Esophagus squamous epithelium (tissue), 5 donors: ENCODE data around the gene ATAT1. TPM values are rescaled to one million over a fixed set of nuclear protein-coding genes. Genes with fewer than 3 reads are reported as not detected.

Source experiments
- DNase-seq: peaks from one replicate; lab custom pipeline; 2025; lab: John Stamatoyannopoulos, UW
- H3K27ac ChIP-seq, 4 donors: fragments of 200-600 bp; sonication (generic); one replicate each; pipeline ENCODE4 v1.5.1; 2016 to 2019; ENCODE audit warnings: mild to moderate bottlenecking in 1 of 4
- H3K27me3 ChIP-seq, 4 donors: fragments of 200-600 bp; sonication (generic); 1 replicate in 3 of 4; 2 replicates in 1 of 4; pipeline versions ENCODE4 v1.5.1 to v1.6.0; 2017 to 2021; ENCODE audit warnings: antibody characterized with exemption in 1 of 4
- H3K36me3 ChIP-seq, 3 donors: fragments of 200-600 bp; sonication (generic); one replicate each; pipeline ENCODE4 v1.5.1; 2016 to 2019
- H3K4me1 ChIP-seq, 3 donors: fragments of 200-600 bp; sonication (generic); one replicate each; pipeline ENCODE4 v1.5.1; 2017 to 2019
- H3K4me3 ChIP-seq, 4 donors: fragments of 200-600 bp; sonication (generic); 1 replicate in 3 of 4; 2 replicates in 1 of 4; pipeline ENCODE4 v1.5.1; 2016 to 2019; ENCODE audit warnings: mild to moderate bottlenecking in 2 of 4, moderate library complexity in 1 of 4
- H3K9me3 ChIP-seq, 3 donors: fragments of 200-600 bp; sonication (generic); one replicate each; pipeline ENCODE4 v1.5.1; 2016 to 2019
- POLR2A ChIP-seq, 4 donors: fragments of 450-650 bp; IDR thresholded peaks; one replicate each; pipeline ENCODE4 v1.6.1; 2017; ENCODE audit warnings: antibody characterized with exemption in 4 of 4, mild to moderate bottlenecking in 4 of 4, moderate library complexity in 3 of 4
- WGBS, 2 donors: methylation state at CpG; one replicate each; pipeline ENCODE4 v1.1.5; 2018; 5-methylcytosine and 5-hydroxymethylcytosine counted together
- intact Hi-C: fragments of 100-400 bp; cut with DNase I; formaldehyde crosslinking; loops from one replicate; pipeline ENCODE4 v1.15.0; 2022
- total RNA-seq, 4 donors: library from RNA; depleted of rRNA; stranded (reverse); fragments of >200 nt; gene quantifications; one replicate each; pipeline ENCODE4 v1.1.0, GENCODE V29; 2016
- TF ChIP-seq, protein P1 (sequence below), 6 experiments: fragments of 450-650 bp in 4 of 6; fragments of 200-600 bp in 2 of 6; sonication (generic) in 2 of 6; IDR thresholded peaks; one replicate each; pipeline ENCODE4 v1.5.1; 2016 to 2019; ENCODE audit warnings: antibody characterized with exemption in 6 of 6, mild to moderate bottlenecking in 4 of 6, moderate library complexity in 4 of 6
- donor health status: DM: yes; HTN: yes; CAD: no.

Gene ATAT1
- total RNA-seq, 4 donors from 2014 or later, result 5.0 to 6.7 (median 6.3) TPM

DNA sequence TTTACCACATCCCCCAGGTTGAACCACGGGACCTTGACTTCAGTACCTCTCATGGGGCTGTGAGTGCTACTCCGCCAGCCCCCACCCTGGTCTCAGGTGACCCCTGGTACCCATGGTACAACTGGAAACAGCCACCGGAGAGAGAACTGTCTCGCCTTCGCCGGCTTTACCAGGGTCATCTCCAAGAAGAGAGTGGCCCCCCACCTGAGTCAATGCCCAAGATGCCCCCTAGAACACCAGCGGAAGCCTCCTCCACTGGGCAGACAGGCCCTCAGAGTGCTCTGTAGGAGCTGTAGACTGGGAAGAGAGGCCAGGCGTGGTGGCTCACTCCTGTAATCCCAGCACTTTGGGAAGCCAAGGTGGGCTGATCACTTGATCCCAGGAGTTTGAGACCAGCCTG is 1.2 kb upstream of the ATAT1 start:
- WGBS, 2 donors, result 81 to 100% methylated on average over 3 of the region's 8 CpGs
- DNase-seq, result no peak
- H3K27ac ChIP-seq, result peak overlapping the region in 2 of 4 donors; percentile 95 to 97
- no peaks in the 10 kb centered on the region for H3K27me3 ChIP-seq
- peaks cover 14 to 85% (median 53%) of the 10 kb centered on the region in 3 donors for H3K36me3 ChIP-seq
- H3K4me3 ChIP-seq, result no peak overlapping the region
- H3K9me3 ChIP-seq, result no peaks in the 10 kb centered on the region
- TF ChIP-seq POLR2A (IDR thresholded peaks at IDR 0.05), result no peak
- TF ChIP-seq, protein P1, sequence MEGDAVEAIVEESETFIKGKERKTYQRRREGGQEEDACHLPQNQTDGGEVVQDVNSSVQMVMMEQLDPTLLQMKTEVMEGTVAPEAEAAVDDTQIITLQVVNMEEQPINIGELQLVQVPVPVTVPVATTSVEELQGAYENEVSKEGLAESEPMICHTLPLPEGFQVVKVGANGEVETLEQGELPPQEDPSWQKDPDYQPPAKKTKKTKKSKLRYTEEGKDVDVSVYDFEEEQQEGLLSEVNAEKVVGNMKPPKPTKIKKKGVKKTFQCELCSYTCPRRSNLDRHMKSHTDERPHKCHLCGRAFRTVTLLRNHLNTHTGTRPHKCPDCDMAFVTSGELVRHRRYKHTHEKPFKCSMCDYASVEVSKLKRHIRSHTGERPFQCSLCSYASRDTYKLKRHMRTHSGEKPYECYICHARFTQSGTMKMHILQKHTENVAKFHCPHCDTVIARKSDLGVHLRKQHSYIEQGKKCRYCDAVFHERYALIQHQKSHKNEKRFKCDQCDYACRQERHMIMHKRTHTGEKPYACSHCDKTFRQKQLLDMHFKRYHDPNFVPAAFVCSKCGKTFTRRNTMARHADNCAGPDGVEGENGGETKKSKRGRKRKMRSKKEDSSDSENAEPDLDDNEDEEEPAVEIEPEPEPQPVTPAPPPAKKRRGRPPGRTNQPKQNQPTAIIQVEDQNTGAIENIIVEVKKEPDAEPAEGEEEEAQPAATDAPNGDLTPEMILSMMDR (IDR thresholded peaks at IDR 0.05), result no peak
- intact Hi-C loops, result no loop called here
- peaks cover 6 to 22% (median 12%) of the 10 kb centered on the region in 3 donors for H3K4me1 ChIP-seq

DNA sequence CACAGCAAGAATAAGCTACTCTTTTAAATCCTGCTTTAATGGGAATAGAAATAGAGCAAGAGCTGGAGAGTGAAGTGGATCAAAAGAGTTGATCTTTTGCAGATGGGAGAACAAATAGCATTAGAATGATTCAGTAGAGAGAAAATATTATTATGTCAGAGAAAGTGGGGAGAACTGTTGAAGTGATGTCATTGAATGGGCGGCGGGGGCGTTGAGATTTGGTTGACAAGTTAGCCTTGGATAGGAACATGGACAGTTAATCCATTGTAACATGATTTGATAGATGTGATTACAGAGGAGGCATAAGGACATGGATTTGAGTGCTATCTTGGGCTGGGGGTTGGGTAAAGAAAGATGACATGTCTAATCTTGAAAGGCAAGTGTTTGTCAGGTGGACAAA is 9.2 kb downstream of the ATAT1 start:
- Histone ChIP-seq H3K4me3 (no peak overlapping the region), H3K27me3 (no peaks in the 10 kb centered on the region), H3K27ac (no peak overlapping the region), H3K36me3 (peaks cover 0 to 46% (median 6%) of the 10 kb centered on the region in 3 donors), H3K4me1 (no peaks in the 10 kb centered on the region), H3K9me3 (no peaks in the 10 kb centered on the region)
- intact Hi-C loops, result no loop called here
- DNase-seq, result no peak
- TF ChIP-seq, protein P1 (IDR thresholded peaks at IDR 0.05), result no peak
- no peak for TF ChIP-seq POLR2A (IDR thresholded peaks at IDR 0.05)
- 89 to 96% methylated on average over 3 of the region's 3 CpGs for WGBS, 2 donors

DNA sequence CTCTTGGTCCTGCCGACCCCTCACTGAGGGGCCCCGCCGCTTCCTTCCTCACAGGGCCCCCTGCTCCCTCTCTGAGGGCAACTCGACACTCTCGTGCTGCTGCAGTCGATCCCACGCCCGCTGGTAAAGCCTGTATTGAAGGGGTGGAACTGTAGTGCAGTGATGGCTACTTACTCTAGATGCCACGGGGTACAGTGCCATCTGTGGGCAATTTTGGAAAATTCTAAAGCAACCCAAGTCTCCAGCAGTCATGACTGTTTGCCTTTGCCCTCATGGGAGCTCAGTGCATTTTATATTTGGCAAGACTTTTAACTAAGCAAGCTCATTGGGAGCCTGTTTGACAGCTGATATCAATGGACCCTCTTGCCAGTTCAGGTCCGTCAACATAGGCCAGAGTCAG is 13.8 kb downstream of the ATAT1 start:
- 78 to 91% methylated on average over 4 to 10 of the region's 10 CpGs for WGBS, 2 donors
- Histone ChIP-seq H3K9me3 (no peaks in the 10 kb centered on the region), H3K27ac (no peak overlapping the region), H3K4me3 (no peak overlapping the region), H3K4me1 (peaks cover 0 to 1% (median 0%) of the 10 kb centered on the region in 3 donors), H3K27me3 (no peaks in the 10 kb centered on the region), H3K36me3 (peaks cover 0 to 59% (median 0%) of the 10 kb centered on the region in 3 donors)
- intact Hi-C loops, result no loop called here
- no peak for DNase-seq
- TF ChIP-seq POLR2A (IDR thresholded peaks at IDR 0.05), result no peak
- TF ChIP-seq, protein P1 (IDR thresholded peaks at IDR 0.05), result no peak

DNA sequence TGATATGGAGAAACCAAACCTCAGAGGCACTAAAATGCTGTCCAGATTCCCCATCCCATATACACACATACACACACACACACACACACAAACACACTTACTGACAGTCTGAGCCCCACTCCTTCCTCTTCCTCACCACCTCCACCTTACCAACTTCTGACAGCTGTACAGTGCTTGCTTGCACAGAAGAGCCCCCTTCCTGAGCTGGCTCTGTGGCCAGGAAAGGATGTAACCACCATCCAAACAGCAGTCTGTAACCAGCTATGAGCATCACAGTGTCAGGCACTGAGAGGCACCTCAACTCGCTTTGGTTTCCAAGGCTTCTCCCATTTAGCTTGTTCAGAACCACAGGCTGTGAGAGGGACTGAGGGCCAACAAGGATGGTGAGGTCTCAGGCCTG is 14.4 kb downstream of the ATAT1 start:
- Histone ChIP-seq H3K27me3 (no peaks in the 10 kb centered on the region), H3K27ac (no peak overlapping the region), H3K4me1 (peaks cover 0 to 7% (median 0%) of the 10 kb centered on the region in 3 donors), H3K9me3 (no peaks in the 10 kb centered on the region), H3K4me3 (no peak overlapping the region), H3K36me3 (peaks cover 0 to 59% (median 0%) of the 10 kb centered on the region in 3 donors)
- TF ChIP-seq, protein P1 (IDR thresholded peaks at IDR 0.05), result no peak
- no peak for TF ChIP-seq POLR2A (IDR thresholded peaks at IDR 0.05)
- no peak for DNase-seq
- intact Hi-C loops, result no loop called here
- 70 to 80% methylated on average over 1 of the region's 1 CpG for WGBS, 2 donors

DNA sequence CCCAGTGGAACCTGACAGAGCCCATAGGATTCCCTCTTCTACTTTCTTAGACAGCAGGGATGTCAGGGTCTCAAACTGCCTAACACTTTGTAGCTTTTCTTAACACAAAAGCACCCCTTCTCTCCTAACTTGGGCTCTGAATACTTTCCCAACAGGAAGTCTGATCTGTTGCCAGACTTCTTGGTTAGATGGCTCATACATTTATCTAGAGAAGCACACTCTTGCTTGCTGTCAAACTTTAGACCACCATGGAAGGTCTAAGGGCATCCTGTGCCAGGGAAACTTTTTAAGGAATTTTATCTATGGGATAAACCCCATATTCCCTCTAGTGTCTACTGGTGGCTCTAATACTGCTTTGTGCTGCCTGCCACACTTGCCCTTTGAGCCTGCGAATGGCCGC is 17.0 kb downstream of the ATAT1 start:
- no peak for TF ChIP-seq POLR2A (IDR thresholded peaks at IDR 0.05)
- TF ChIP-seq, protein P1 (IDR thresholded peaks at IDR 0.05), result no peak

More for the DNA sequence above, 17.0 kb downstream of the ATAT1 start:
- intact Hi-C loops, result no loop called here
- 93 to 100% methylated on average over 2 of the region's 2 CpGs for WGBS, 2 donors
- H3K36me3 ChIP-seq, result peaks cover 0 to 52% (median 0%) of the 10 kb centered on the region in 3 donors
- H3K4me1 ChIP-seq, result peaks cover 10 to 26% (median 13%) of the 10 kb centered on the region in 3 donors
- H3K4me3 ChIP-seq, result no peak overlapping the region
- H3K27ac ChIP-seq, result no peak overlapping the region
- H3K27me3 ChIP-seq, result no peaks in the 10 kb centered on the region
- DNase-seq, result no peak
- no peaks in the 10 kb centered on the region for H3K9me3 ChIP-seq
